DMS 273 treated with DMSO at 0.1 percent for 48 hours (cell line): ENCODE measurements around the gene WSCD1.

Experiments used
- DNase-seq: peaks from one replicate; lab custom pipeline; 2025; lab: John Stamatoyannopoulos, UW

Gene WSCD1

DNA sequence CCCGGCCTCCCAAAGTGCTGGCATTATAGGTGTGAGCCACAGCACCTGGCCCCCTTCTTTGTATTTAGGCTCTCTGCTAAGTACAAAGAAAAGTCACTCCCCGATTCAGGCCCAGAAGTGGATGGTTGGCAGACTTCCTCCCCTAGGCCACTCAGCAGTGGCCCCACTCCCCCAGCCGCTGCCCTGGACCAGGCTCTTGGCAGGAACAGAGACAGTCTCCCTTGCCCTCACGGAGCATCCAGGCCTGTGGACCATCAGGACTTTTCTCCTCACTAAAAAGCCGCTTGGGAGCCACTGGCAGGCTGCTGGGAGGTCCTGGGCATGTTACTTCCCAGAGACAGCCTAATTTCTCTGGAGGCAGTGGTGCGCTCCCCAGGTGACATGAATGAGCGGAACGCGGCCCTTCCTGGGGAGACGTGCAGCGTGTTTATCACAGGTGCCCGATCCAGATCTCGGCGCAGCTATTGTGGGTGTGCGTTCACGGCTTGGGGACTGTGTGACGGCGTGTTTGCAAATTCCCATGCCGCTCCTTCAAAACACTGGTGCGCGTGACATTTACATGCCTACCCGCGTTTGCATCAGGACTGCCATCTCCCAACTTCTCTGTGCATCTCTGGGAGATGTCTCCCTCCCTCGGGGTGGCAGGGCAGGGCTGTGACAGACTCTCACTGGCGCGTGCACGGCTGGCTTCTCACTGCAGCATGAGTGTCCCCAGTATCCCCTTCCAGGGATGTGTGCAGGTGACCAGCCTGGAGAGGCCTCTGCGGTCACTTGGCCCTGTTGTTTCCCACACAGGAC lies 16.6 kb downstream of the WSCD1 start:
- DNase-seq, result no peak

DNA sequence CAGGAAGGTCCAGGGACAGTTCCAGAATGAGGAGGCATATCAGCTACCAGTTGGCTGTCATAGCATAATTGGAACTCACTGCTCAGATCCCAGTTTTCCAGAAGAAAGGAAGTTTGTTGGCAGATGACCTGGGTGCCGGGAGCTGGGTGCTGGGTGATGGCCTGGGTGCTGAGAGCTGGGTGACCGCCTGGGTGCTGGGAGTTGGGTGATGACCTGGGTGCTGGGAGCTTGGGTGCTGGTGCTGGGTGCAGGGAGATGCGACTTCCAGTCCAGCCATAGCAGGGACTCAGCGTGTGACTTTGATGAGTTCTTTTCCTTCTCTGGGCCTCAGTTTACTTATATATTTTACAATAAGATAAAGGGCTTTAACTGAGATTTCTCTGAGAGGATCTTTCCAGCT lies 18.0 kb downstream of the WSCD1 start:
- no peak for DNase-seq

DNA sequence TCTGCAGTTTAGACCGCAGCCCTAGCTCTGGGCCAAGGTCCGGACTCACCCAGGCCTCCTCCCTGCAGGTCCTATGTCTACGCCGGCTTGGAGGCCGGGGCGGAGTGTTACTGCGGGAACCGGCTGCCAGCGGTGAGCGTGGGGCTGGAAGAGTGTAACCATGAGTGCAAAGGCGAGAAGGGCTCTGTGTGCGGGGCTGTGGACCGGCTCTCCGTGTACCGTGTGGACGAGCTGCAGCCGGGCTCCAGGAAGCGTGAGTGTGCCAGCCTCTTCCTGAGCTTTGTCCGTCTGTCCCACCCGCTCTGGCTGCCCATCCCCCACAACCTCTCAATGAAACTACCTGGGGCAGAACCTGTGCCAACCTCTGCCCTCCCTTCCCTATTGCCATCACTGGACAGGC lies 20.1 kb downstream of the WSCD1 start:
- DNase-seq, result no peak

DNA sequence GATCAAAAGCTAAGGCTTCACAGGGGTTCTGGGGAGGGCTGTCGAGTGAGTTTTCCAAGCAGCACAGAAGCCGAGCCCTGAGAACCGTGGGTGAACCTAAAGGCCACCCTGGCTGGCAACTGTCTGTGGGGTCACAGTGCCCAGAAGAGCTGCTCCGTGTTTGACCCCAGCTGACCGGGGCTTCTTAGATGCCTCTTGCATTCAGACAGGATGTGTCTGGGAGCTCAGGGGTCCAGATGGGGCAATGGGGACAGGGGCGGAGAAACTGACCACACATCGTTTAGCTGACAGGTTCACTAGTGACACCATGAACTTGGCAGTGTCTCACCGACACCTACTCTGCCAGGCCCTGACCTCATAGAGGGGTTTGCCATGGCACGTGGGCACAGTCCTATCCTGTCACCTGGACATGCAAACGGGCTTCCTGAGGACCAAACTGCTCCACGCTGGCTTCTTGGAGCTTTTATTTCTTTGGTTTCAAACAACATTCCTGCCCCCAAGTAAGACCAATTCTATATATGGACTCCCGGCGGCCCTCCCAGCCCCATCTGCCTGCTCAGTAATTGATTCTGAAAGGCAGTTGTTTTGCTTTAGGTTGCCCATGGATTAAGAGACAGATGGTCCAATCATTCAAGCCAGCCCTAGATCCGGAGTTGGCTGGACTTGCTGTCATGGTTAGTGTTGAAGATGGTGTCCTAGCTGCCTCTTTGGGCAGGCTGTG lies 22.2 kb downstream of the WSCD1 start:
- DNase-seq, result peak; percentile 45

DNA sequence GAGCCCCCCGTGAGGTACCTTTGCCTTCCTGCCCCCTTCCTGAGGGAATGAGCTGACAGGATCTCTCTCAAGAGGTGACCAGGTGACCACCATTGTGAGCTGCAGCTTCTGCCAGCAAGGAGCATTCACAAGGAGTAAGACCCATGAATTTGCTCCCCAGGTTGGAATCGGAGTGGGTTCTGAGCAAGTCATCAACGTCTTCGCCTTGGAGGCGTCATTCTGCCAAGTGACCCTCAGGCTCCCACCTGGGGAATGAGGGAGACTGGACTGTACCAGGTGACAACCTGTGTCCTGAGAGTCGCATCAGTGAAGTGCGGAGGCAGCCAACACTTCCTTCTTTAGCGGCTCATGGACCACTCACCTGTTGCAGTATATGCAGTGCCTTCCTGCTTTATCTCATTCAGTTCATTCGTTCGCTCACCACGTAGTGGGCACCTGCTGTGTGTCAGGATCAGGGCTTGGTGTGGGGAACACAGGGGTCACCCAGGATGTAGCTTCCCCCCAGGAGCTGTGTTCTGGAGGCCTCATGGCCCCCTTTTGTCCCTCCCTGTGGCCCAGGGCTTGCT lies 22.8 kb downstream of the WSCD1 start:
- no peak for DNase-seq

DNA sequence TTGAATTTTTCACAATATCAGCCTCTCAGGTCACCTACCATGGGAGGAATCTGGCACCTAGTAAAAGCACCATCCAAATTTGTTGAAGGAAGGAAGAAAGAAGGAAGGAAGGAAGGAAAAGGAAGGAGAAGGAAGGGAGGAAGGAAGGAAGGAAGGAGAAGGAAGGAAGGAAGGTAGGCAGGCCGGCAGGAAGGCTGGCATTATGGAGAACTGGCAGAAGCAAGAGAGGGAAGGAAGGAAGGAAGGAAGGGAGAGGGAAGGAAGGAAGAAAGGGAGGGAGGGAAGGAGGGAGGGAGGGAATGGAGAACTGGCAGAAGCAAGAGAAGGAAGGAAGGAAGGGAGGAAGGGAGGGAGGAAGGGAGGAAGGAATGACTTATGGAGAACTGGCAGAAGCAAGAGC lies 24.3 kb downstream of the WSCD1 start:
- no peak for DNase-seq

DNA sequence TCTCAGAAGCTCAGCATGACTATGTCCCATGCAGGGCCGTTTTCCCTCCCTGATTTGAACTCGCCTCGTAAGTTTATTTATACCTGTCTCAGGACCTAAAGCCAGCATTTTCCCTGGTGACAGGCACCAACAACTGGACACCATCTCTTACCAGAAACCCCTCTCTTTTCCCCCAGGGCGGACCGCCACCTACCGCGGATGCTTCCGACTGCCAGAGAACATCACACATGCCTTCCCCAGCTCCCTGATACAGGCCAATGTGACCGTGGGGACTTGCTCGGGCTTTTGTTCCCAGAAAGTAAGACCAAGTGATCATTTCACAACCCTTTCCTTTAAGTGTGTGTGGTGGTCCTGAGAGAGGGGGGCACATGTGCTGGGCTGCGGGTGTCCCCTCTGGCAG lies 24.7 kb downstream of the WSCD1 start:
- DNase-seq, result no peak

DNA sequence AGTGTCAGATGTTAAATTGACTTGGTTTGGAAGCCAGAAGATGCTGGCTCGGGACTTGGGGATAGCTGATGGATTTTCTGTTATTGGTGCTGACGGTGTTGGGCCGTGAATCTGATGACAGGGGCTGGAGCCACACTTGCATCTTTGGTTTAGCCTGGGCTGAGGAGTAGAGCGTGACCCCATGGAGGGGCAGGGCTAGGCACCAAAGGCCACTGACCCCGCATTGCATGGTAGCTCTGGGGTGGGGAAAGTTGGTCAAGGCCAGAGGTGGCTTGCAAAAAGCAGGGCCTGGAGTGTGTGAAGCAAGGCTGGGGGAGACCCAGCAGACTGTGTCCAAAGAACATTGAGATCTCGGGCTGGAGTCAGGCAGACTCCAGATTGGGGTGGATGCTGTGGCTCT lies 25.3 kb downstream of the WSCD1 start:
- no peak for DNase-seq

DNA sequence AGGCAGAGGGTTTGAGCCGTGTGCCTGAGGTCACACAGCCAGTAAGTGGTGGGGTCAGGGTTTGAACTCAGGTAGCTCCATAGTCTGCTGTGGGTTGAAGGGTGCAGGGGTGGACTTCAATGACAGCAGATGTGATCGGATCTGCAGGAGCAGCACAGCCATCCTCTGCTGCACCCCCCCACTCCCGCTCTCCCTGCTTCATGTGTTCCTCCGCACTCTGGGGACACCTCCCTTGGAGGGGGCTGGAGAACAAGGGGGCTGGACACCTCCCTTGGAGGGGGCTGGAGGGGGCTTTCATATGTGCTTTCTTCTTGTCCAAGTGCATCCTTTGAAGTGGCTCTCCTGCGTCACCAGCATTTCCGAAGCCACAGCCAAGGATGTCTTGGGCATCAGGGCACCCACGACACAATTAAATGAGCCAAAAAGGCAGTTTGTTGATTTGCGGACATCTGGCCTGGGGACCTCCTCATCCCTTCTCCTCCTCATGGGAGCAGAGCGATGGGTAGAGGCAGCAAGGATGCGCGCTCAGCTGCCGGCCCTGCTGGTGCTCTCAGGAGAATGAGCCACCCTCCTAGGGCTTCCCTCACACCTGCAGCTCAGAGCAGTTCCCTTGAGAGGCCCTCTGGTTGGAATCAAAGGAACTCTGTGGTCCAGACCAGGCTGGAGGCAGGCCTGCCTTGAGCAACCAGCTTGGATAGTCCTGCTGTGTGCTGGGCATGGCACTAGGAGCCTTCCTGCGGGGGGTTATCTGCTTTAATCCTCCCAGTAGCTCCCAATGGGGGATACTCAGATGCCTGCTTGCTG lies 26.2 kb downstream of the WSCD1 start:
- DNase-seq, result no peak

DNA sequence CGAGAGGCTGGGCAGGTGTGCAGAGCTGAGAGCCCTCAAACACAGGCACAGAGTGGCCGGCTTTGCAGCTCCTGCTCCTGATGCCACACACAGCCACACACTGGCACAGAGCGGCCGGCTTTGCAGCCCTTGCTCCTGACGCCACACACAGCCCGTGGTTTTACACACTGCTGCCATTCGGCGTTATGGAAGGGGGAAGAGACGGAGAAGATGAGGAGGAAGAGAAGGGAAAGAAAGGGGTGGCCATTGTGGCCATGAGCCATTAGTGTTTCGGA lies 26.8 kb downstream of the WSCD1 start:
- DNase-seq, result no peak

DNA sequence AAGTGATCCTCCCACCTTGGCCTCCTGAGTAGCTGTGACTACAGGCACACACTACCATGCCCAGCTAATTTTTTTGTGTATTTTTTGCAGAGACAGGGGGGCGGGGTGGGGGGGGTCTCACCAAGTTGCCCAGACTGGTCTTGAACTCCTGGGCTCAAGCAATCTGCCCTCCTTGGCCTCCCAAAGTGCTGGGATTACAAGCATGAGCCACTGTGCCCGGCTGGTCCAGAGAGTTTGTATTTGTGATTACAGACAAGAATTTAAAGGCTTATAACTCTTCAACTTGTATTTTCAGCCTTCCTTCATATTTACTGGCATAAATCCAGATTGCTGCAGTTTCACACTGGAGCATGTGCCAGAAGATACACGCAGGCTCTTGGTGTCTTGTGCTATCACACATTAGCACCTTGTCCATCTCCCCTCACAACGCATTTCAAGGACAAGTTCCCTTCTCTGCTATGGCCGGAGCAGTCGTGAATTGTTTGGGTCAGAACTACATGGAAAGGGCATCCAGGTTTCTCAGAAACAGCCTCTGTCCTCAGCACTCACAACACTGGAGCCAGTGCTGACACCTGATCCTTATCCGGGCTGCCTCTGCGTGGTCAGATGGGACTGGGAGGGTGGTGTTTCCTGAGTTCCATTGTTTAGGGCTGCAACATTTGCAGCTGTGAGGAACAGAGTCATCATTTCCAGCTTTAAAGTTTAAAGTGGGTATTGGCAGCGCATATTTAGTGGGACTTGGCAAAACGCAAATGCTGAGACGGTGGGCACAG lies 28.1 kb downstream of the WSCD1 start:
- DNase-seq, result no peak

DNA sequence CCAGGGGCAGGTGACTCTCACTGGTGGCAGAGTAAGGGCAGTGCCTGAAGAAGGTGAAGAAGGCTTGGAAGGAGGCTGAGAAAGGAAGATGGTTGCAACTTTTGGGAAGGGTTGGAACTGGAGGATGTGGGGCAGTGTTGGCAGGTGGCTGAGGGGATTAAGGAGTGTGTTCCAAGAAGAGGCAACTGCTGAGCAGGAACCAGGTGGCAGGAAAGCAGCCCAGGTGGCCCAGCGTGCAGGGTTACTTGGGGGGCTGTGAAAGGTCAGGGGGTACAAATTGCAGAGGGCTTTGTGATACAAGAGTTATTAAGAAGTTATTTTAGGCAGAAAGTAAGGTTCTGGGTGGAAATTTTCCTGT lies 28.6 kb downstream of the WSCD1 start:
- no peak for DNase-seq

DNA sequence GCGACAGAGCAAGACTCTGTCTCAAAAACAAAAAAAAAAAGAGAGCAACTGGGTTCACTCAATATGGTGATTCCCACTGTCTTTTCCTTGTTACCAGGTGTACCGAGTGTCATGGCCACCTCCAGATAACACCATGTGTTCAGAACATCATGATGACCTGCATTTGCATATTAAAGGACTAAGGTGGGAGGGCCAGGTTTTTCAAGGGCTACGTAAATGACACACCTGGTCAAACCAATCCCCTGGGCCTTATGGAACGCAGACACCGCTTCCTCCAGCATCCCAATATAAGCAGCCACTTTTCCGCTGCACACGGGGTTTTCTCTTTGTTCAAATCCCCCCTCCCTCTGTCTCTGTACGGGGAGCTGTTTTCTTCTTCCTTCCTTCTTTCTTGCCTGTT lies 29.3 kb downstream of the WSCD1 start:
- no peak for DNase-seq

DNA sequence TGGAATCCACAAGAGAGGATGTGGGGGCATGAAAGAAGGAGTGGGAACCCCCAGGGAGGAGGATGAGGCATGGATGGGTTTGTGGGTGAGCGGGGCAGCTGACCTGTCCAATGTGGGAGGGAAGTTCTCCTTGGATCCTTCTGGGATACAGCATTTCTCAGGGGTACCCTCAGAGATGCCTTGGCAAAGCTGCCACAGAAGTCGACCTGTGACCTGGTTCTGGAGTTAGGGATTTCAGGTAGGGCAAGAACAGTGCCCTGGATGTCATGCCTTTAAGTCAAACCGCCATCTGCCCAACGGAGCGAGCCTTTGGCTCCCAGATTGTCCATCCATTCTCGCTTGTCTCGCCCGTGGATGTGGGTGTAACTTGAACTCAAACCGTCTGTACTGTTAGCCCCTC lies 30.0 kb downstream of the WSCD1 start:
- DNase-seq, result no peak

DNA sequence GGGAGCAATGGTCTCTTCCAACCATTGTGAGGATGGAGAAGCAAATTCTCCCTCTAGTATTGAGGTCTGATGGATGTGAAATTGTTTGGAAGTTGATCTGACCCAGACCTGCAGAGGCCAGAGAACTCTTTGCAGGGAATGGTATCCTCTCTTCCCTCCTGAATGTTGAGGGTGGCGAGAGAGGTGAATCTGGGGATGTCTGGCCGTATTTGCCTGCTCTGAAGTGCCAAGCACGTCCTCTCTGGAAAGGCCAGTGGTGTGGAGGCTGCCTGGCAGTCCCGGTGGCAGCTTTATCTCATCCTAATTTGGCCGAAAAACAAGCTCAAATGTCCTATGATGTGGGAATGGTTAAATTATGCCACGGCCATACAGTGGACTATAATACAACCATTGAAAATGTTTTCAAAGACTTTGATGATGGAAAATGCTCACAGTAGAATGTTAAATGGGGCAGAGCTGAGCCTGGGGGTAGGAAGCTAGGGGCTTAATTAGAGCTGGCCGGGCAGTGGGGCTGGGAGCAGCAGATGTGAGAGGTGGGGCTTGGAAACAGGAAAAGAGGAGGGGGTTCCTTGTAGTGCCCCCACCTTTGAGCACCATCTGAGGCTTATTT lies 30.8 kb downstream of the WSCD1 start:
- no peak for DNase-seq

DNA sequence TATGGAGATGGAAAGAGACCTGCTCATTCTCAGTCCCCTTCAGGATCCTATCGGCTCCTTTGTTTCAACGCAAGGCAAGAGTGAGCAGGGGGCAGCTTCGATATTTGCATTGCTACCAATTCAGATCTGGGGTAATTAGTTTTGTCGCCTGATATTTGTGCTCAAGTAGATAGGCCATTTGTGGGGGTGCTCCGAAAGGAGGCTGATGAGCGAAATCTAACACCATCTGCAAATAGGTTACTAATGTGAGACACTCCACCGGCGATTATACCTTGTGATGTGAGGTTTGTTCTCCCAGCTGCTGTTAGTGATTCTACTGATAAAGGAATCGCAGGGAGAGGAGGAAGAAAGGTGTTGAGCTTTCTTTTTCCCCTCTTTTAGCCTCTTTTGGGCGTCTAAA lies 31.5 kb downstream of the WSCD1 start:
- no peak for DNase-seq

DNA sequence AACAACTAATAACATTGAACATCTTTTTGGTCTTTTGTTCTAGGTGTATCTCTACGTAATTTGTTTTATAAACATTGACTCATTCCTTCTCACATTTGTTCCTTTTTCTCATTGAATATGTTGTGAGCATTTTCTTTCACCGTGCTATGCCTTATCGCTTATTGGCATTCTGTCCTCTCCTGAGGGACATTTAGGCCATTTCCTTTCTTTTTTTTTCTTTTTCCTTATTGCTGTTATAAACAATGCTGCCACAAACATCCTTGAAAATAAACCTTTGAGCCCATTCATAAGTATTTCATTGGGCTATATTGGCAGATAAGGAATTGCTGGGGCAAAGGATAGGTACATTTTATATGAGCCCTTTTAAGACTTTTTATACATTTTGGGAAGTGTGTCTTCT lies 32.4 kb downstream of the WSCD1 start:
- no peak for DNase-seq

DNA sequence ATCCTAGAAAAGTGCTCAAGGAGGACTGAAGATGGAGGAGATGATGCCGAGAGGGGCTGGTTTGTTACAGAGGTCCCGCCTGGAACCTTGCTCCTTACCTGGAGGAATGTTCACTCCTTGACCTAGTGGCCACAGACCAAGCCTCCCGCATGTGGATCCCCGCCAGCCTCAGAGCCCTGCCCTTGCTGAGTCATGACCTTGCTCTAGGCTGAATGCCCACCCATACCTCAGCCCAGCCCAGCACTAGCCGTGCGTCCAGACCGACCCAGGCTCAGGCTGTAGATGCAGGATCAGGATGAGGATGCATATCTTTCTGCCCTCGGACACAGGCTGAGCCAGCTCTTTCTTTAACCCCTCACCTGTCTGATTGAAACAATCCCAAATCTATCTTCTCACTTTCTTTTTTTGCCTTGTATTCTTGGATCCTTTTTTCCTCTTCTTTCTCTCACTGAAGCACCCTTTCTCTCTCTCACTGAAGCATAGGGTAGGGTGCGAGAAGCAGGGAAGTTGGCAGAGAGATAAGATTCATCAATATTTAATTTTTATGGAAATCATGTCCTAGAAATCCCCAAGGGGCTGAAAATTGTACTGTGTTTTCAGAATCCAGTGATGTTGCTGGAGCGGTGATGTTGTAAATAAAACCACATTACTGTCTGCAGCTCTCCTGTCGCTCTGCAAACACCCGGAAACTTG lies 34.9 kb downstream of the WSCD1 start:
- no peak for DNase-seq

DNA sequence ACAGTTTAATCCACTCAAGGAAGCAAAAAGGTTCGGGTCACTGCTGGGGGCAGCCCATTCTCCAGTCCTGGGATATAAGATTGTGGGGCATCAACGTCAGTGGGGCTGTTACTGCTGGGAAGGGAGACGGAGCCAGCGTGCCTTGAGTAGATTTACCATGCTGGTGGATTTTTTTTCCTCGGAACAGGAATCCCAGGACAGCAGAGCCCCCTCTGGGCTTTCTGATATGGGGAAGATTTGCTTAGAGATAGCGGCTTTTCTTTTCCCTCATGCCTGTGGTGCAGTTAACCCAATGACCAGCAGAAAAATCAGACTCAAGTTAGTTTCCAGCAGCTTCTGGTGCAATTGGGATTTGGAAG lies 35.4 kb downstream of the WSCD1 start:
- DNase-seq, result no peak

DNA sequence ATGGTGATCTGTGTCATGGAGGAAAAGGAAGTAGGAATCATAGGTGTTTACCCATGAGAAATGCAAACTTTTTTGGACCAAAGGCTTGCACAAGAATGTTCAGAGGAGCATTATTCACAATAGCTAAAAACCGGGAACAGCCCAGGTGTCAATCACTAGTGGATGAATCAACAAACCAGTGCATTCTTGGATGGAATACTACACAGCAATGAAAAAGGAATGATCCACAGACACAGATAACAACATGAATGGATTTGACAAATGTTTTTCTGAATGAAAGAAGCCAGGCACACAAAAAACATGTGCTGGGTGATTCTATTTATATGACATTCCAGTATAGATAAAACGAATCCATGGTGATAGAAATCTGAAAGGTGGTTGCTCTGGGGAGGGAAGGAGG lies 36.0 kb downstream of the WSCD1 start:
- no peak for DNase-seq

DNA sequence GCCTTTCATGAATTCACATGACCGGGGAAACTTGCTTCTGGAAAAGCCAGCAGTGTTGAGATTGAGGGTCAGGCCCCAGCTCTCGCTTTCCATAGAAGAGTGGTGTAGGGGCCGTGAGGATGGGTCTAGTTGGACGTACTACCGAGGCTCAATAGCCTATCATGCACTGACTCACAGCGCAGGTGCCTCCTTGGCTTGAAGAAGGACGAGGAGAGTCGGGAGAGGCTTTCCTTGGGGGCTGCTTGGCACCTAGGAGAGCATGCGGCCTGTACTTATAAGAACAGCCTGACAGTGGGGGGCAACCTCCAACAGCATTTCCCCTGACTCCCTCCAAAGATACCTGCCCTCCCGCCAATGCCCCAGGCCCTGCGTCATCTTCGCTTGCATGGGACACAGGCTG lies 37.6 kb downstream of the WSCD1 start:
- DNase-seq, result no peak
